ENCODE data around the gene MAPK10.

Gene MAPK10

GRCh38 chr4:86019906-86020305 lies 339.9 kb downstream of the MAPK10 start:
- no peak for TF ChIP-seq CTCF (IDR thresholded peaks at IDR 0.05; ENCODE audit: low read depth, low read length)
- no peak overlapping the region for H3K4me3 ChIP-seq (ENCODE audit: low read depth, low read length)

GRCh38 chr4:86019362-86019761 lies 340.5 kb downstream of the MAPK10 start:
- no peak overlapping the region for H3K4me3 ChIP-seq (ENCODE audit: low read depth, low read length)
- no peak for TF ChIP-seq CTCF (IDR thresholded peaks at IDR 0.05; ENCODE audit: low read depth, low read length)

- TF ChIP-seq CTCF (IDR thresholded peaks at IDR 0.05; ENCODE audit: low read depth, low read length), result no peak
- H3K4me3 ChIP-seq (ENCODE audit: low read depth, low read length), result no peak overlapping the region
Observed at GRCh38 chr4:86015412-86016350, 344.2 kb downstream of the MAPK10 start.

GRCh38 chr4:86014599-86014998 lies 345.3 kb downstream of the MAPK10 start:
- H3K4me3 ChIP-seq (ENCODE audit: low read depth, low read length), result no peak overlapping the region
- TF ChIP-seq CTCF (IDR thresholded peaks at IDR 0.05; ENCODE audit: low read depth, low read length), result no peak

- TF ChIP-seq CTCF (IDR thresholded peaks at IDR 0.05; ENCODE audit: low read depth, low read length), result no peak
- H3K4me3 ChIP-seq (ENCODE audit: low read depth, low read length), result no peak overlapping the region
Observed at GRCh38 chr4:86013621-86014020, 346.2 kb downstream of the MAPK10 start.

GRCh38 chr4:86011117-86011516 lies 348.7 kb downstream of the MAPK10 start:
- TF ChIP-seq CTCF (IDR thresholded peaks at IDR 0.05; ENCODE audit: low read depth, low read length), result no peak
- no peak overlapping the region for H3K4me3 ChIP-seq (ENCODE audit: low read depth, low read length)

- no peak for TF ChIP-seq CTCF (IDR thresholded peaks at IDR 0.05; ENCODE audit: low read depth, low read length)
- H3K4me3 ChIP-seq (ENCODE audit: low read depth, low read length), result no peak overlapping the region
Observed at GRCh38 chr4:86007042-86007441, 352.8 kb downstream of the MAPK10 start.
